Midbrain (tissue), 1 donor: ENCODE measurements around the gene AKAP8L.
A peak's percentile ranks its signal among the peaks of the same experiment; 100 is the strongest.

Experiments used
- DNase-seq: peaks from one replicate; lab custom pipeline; 2025; lab: John Stamatoyannopoulos, UW

AKAP8L gene

GRCh38 chr19:15432629-15433518 lies 14.1 kb upstream of the AKAP8L start:
- DNase-seq: peak; percentile 91

DNA sequence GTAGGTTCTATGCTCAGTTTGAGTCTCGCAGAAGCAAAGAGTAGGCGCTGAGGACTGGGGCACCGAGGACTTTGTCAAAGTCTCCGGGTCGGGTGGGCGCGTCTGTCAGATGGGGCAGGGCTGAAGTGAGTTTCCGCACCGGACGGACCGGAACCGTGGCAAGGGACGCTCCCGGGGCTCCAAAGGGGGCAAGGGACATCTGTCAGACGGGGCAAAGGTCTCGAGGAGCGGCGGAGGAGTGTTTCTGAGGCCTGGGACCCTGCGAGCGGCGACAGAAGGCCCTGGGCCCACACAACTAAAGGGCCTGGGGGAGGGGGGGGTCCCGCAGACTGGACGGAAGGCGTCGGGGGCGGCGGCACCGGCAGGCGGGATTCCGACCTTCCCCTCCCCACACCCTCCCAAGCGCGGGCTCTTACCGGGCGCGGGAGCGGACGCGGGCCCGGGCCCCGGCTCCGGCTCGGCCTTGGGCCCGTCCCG lies 13.3 kb upstream of the AKAP8L start:
- no peak for DNase-seq

- no peak for DNase-seq
Measured at GRCh38 chr19:15431396-15432017, 12.7 kb upstream of the AKAP8L start.

DNA sequence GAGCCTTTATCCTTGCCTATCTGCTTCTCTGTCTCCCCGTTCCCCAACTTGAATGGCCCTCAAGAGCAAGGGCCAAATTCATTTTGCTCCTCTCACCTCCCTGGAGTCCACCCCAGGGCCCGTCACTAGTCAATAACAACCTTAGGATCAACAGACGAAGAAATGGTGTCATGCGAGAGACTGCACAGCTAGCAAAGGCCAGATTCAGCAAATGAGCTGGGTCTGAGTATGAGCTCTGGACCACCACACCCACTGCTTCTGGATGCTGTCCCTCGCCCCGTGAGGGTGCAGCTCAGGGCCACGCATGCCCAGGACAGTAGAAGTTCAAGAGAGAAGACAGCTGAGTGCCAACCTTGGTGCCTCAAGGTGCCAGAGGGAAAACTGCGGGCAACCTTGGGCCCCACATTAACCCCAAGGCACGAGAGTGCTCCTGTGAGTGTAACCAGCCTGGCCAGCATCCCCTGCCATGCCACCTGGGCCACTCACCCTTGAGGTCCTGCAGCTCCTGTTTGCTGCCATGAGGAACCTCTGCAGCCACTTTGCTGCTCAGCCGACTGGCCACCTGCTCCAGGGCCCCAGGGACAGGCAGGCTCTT lies 11.8 kb upstream of the AKAP8L start:
- DNase-seq: no peak

- no peak for DNase-seq
Measured at GRCh38 chr19:15429825-15430467, 11.2 kb upstream of the AKAP8L start.

DNA sequence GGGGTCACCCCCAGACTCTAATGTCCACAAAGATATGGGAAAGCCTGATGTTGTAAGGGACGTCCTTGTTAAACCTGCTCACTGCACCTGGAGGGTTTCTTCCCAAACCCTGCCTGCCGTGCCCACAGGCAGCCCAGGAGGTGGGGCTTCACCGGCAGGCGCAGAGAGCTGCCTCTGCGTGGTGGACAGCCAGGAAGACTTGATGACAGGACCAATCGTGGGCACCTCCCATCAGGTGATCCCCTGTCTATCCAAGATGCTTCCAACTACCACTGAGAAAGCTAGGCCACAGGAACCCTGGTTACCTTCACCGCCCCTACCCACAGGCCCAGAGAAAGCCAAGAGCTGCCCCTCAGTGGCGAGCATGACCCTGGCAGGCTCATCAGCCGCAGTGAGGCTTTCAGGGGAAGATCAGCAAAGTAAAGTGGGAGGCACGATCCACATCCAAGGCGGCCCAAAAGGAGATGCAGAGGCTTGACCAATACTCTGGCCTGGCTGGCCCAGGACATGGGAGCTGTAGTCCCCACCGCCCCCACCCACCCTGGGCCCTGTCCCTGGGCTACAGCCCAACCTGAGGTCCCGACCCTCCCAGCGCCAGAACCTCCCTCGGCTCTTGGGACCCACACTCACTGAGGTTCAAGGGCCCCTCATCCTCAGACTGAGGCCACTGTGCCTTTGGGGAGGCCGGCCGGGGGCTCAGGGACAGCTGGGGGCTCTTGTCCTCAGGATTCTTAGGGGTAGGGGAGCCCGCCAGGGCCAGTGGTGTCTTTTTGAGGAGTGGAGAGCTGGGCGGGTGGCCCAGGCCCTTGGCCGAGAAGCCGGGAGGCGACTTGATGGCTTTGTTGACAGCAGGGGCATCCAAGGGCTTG lies 10.4 kb upstream of the AKAP8L start:
- DNase-seq: no peak

GRCh38 chr19:15427991-15428471 lies 9.2 kb upstream of the AKAP8L start:
- no peak for DNase-seq

GRCh38 chr19:15427350-15427700 lies 8.5 kb upstream of the AKAP8L start:
- no peak for DNase-seq

- DNase-seq: no peak
Measured at GRCh38 chr19:15426485-15427349, 7.9 kb upstream of the AKAP8L start.

- no peak for DNase-seq
Measured at GRCh38 chr19:15425321-15425950, 6.6 kb upstream of the AKAP8L start.

- DNase-seq: no peak
Measured at GRCh38 chr19:15424692-15425272, 6.0 kb upstream of the AKAP8L start.

DNA sequence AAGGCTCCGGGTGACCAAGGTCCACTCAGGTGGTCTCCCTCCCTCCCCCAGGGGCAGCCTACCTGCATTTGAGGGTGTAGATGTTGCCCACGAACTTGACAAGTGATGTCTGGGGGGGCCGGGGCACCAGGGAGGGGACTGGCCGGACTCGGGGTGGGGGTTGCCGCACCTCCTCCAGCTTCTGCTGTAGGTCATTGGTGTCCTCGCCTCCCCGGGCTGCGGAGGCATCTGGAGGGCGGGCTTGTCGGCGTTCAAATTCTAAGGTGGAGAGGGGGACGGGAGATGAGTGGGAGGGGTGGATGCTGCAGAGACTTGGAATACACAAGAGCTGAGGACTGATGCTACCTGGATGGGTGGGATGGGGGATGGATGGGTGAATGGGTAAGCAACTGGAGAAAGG lies 5.3 kb upstream of the AKAP8L start:
- DNase-seq: no peak

DNA sequence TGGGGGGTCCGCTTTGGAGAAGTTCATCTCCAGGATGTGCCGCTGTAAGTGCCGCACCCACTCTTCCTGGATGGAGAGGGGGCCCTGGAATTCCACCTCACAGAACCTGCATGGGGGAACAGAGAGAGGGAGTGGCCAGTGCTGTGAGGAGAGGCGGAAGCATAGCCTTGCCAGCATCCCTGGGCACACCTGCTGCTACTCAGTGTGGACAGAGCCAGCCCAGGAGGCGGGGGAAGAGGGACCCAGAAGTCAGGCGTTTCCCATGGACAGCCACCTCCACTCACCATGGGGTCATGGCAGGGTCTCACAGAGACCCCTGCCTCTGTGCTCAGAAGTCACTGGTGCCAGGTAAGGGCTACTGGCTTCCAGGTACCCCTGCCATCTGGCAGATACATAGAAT lies 4.3 kb upstream of the AKAP8L start:
- DNase-seq: no peak

- no peak for DNase-seq
Measured at GRCh38 chr19:15422296-15423075, 3.7 kb upstream of the AKAP8L start.

GRCh38 chr19:15421721-15422260 lies 3.0 kb upstream of the AKAP8L start:
- peak; percentile 85 for DNase-seq

DNA sequence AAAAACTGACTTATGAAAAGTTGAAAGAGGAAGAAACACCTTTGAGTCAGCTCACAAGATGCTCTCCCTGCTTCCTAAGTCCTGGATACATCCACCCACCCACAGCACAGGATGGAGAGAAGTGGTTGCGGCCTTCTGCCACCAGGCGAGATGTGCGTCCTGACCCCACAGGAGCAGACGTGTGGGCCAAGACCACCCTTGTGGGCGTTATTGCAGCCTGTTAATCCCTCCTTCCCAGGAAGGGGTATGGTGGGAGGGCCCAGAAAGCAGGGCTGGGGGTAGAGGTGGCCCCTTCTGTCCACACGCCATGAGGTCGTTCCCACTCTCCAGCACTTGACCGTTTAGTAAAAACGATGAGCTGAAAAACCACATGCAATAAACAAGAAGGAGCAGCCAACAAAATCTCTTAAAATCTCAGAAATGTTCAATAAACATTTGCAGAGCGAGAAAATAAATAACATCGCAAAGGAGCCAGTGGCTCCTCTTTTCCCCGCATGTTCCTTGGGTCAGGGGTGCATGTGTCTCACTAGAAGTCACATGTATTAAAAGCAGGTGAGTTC lies 2.4 kb upstream of the AKAP8L start:
- no peak for DNase-seq

DNA sequence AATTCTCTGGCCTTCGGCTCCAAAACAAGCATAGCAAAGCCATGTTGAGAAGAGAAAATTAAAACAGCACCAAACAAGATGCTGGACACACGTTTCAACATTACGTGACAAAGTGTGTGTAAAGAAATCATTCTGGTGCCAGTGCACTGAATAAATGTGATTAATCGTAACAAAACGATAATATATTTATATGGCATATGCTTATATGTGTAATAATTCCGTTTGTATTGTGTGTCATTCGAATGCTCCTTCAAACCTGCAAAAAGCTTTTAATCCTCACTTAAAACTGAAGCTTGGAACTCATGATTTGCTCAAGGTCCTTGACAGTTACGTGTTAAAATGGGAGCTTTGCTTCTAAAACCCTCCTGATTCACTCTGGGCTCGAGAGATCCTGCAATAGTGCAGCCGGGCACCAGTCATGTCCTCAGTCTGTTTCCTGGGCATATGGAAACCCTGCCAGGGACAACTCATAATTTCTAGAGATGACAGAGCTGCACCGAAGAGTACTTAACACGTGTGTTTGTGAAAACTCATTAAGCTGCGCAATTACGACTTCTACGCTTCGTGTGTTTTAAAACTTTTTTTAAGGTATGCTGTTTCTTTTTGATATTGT lies 731 bp upstream of the AKAP8L start:
- no peak for DNase-seq

GRCh38 chr19:15418231-15418578 lies 583 bp downstream of the AKAP8L start:
- peak; percentile 31 for DNase-seq
